SK-N-SH (cell line): ENCODE measurements around the gene TEAD4.

ENCODE experiments used
- CHD2 ChIP-seq: fragments of 150-350 bp; IDR thresholded peaks from 2 replicates; pipeline ENCODE4 v1.6.1; 2018; ENCODE audit warnings: low read length; ENCODE audit not compliant: partially characterized antibody
- CTCF ChIP-seq: fragments of 200-600 bp; sonication (generic); IDR thresholded peaks from 2 replicates; pipeline ENCODE4 v1.6.1; 2017; ENCODE audit warnings: antibody characterized with exemption, mild to moderate bottlenecking, moderate library complexity
- ELF1 ChIP-seq: IDR thresholded peaks from 2 replicates; pipeline ENCODE4 v1.4.0; 2012
- EP300 ChIP-seq, 2 experiments: IDR thresholded peaks; 2 replicates each; pipeline versions ENCODE4 v1.4.0 to v1.6.1; 2012; ENCODE audit warnings: borderline replicate concordance in 1 of 2, low read depth in 1 of 2, low read length in 1 of 2
- MXI1 ChIP-seq: IDR thresholded peaks from 2 replicates; pipeline ENCODE4 v1.6.1; 2012; ENCODE audit warnings: mild to moderate bottlenecking, low read depth, low read length, improper control_type of control experiment
- POLR2AphosphoS5 ChIP-seq: IDR thresholded peaks from 2 replicates; pipeline ENCODE4 v1.6.1; 2012; ENCODE audit warnings: low read depth, low read length
- RAD21 ChIP-seq: IDR thresholded peaks from 2 replicates; pipeline ENCODE4 v1.6.1; 2012; ENCODE audit warnings: mild to moderate bottlenecking, low read length
- RCOR1 ChIP-seq: fragments of 150-350 bp; IDR thresholded peaks from 2 replicates; pipeline ENCODE4 v1.6.1; 2017; ENCODE audit warnings: antibody characterized with exemption, low read length
- YY1 ChIP-seq: IDR thresholded peaks from 2 replicates; pipeline ENCODE4 v1.4.0; 2012; ENCODE audit warnings: low read depth, mild to moderate bottlenecking

- TF ChIP-seq EP300 (IDR thresholded peaks at IDR 0.05; ENCODE audit: borderline replicate concordance in 1 of 2, low read depth in 1 of 2, low read length in 1 of 2) (no peak), YY1 (no peak), CTCF (no peak), RAD21 (no peak), POLR2AphosphoS5 (no peak), ELF1 (no peak), RCOR1 (no peak), CHD2 (no peak), MXI1 (no peak)
Measured at GRCh38 chr12:2977776-2978175, 18.6 kb downstream of the TEAD4 start.
